Cardiac septum (tissue), 1 donor: Measurements from ENCODE around the gene GJC1. TPM values are rescaled to one million over a fixed set of nuclear protein-coding genes. Genes with fewer than 3 reads are reported as not detected.
"Not testable (repeated sequence)": the region's sequence is repeated elsewhere in the genome, so short reads cannot be mapped to it uniquely, and the experiment has no call there.

ENCODE experiments used
- DNase-seq: peaks from one replicate; pipeline ENCODE4 v3.0.0-alpha.2; 2020; ENCODE audit warnings: low spot score
- intact Hi-C: fragments of 100-400 bp; cut with DNase I; formaldehyde crosslinking; loops from one replicate; pipeline ENCODE4 v1.14.0; 2022
- total RNA-seq: library from RNA; stranded (reverse); fragmentation: NEBNext Ultra II Directional; extraction: Animal tissue kit (Norgen Biotek cat#: 25700); gene quantifications from one replicate; pipeline ENCODE4 v1.2.1, GENCODE V29; 2021
- donor health status: DM: no; HTN: no; CAD: no.

GJC1 gene
- total RNA-seq, 1 donor from 2014 or later: 32.0 TPM

- DNase-seq: no peak
- intact Hi-C loops: no loop called here
Measured at GRCh38 chr17:44769230-44769629, 60.9 kb downstream of the GJC1 start.

- no peak for DNase-seq
- intact Hi-C loops: no loop called here
Measured at GRCh38 chr17:44768505-44769142, 61.5 kb downstream of the GJC1 start.

- intact Hi-C loops: no loop called here
- DNase-seq: no peak
Measured at GRCh38 chr17:44767493-44767892, 62.6 kb downstream of the GJC1 start.

GRCh38 chr17:44766409-44767038, 63.6 kb downstream of the GJC1 start:
- intact Hi-C loops: no loop called here
- no peak for DNase-seq

- no peak for DNase-seq
- intact Hi-C loops: no loop called here
Measured at GRCh38 chr17:44765965-44766364, 64.1 kb downstream of the GJC1 start.

- no peak for DNase-seq
- intact Hi-C loops: no loop called here
Measured at GRCh38 chr17:44763170-44763569, 66.9 kb downstream of the GJC1 start.

GRCh38 chr17:44761932-44762810, 67.9 kb downstream of the GJC1 start:
- intact Hi-C loops: no loop called here
- DNase-seq: no peak

GRCh38 chr17:44760474-44761308, 69.4 kb downstream of the GJC1 start:
- intact Hi-C loops: no loop called here
- no peak for DNase-seq

GRCh38 chr17:44759916-44760243, 70.2 kb downstream of the GJC1 start:
- DNase-seq: no peak
- intact Hi-C loops: no loop called here

GRCh38 chr17:44759086-44759915, 70.8 kb downstream of the GJC1 start:
- DNase-seq: no peak
- intact Hi-C loops: no loop called here

GRCh38 chr17:44758414-44759085, 71.5 kb downstream of the GJC1 start, which contains the start of gene ADAM11:
Gene ADAM11 (plus strand): TSS chr17:44758988. CDS start chr17:44759200, 212 bp downstream.
- intact Hi-C loops: no loop called here
- DNase-seq: no peak

- no peak for DNase-seq
- intact Hi-C loops: no loop called here
Measured at GRCh38 chr17:44757918-44758413, 72.1 kb downstream of the GJC1 start.

- intact Hi-C loops: no loop called here
- no peak for DNase-seq
Measured at GRCh38 chr17:44757045-44757917, 72.8 kb downstream of the GJC1 start.

GRCh38 chr17:44755180-44755579, 74.9 kb downstream of the GJC1 start:
- DNase-seq: not testable (repeated sequence)

GRCh38 chr17:44754276-44754675, 75.8 kb downstream of the GJC1 start:
- no peak for DNase-seq
- intact Hi-C loops: no loop called here

More at GRCh38 chr17:44755180-44755579, 74.9 kb downstream of the GJC1 start:
- intact Hi-C loops: not testable (repeated sequence)

- DNase-seq: no peak
Measured at GRCh38 chr17:44752953-44753861, 76.9 kb downstream of the GJC1 start.

More at GRCh38 chr17:44752953-44753861, 76.9 kb downstream of the GJC1 start:
- intact Hi-C loops: no loop called here
